CD4-positive, alpha-beta T cell treated with Interferon gamma for 1 hour (primary cell): ENCODE results near the gene TSC22D3.
"Not testable (repeated sequence)": the region's sequence is repeated elsewhere in the genome, so short reads cannot be mapped to it uniquely, and the experiment has no call there.

Source experiments
- DNase-seq: peaks from one replicate; pipeline ENCODE4 v3.0.0-alpha.2; 2020

TSC22D3 gene

GRCh38 chrX:107677909-107678308, 97.7 kb downstream of the TSC22D3 start:
- no peak for DNase-seq

- DNase-seq, result no peak
Observed at GRCh38 chrX:107677501-107677901, 98.1 kb downstream of the TSC22D3 start.

- DNase-seq, result peak; percentile 62
Observed at GRCh38 chrX:107676559-107677378, 98.8 kb downstream of the TSC22D3 start.

GRCh38 chrX:107675823-107676555, 99.6 kb downstream of the TSC22D3 start:
- DNase-seq, result peak; percentile 31

- DNase-seq, result no peak
Observed at GRCh38 chrX:107675365-107675654, 100.3 kb downstream of the TSC22D3 start.

DNA sequence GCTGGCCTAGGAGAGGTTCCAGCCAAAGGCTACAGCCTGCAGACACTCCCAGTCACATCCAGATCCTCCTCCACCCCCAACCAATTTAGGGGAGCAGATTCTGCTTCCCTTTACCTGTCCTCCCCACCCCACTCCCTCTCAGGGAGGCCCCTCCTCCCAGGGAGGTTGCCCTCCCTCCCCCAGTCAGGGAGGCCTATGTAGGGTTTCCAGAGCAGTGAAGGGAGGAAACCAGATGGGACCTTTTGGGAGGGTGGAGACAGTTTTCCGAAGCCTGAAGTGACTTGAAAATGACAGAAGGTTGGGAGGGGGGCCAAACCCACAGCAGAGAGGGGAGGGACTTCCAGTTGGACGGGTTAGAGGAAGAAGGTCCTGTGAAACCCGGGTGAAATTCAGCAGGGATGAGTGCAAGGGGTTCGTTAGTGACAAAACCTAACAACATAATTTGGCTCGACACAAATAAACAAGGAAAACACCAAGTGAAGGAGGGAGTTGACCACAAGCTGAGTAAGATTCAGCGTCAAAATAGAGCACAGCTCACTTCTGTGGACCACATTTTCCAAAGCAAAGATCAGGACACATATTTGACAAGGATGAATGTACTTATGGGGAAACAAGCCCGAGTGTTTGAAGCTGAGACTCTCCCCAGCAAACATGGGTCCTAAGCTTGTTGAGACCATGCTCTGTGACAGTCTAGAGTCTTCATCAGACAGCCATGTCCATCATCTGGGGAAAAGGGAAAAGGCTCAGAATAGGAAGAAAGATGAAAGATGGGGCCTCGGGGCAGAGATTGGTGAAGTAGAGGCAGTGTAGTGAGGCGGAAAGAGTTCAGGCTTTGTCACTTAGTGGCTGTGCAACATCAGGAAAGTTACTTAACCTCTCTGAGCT, 100.9 kb downstream of the TSC22D3 start:
- peak; percentile 77 for DNase-seq

DNA sequence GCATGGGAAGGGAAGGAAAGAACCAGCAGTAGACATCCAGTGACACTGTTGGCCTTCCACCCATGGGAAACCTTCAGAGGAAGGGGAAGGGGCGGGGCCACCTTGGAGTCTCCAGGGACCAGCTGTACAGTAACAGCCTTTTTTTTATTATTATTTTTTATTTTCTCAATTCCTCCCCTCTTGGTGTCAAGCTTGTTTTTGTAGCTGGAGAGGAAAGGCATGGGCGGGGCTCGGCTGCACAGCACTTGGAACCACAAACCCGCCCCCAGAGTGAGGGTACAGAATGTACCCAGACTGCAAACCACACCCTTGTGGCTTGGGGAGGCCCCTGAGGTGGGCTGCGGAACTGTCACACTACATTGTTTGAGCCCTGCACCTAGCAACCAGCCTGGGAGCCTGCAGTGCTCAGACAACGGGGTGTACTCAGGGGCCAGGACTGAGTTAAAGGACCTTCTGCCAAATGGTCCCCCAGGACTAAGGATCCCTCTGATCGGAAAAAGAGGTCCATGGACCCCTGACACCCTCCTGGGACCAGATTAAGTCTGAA, 101.6 kb downstream of the TSC22D3 start:
- peak; percentile 98 for DNase-seq

- no peak for DNase-seq
Observed at GRCh38 chrX:107673431-107673830, 102.2 kb downstream of the TSC22D3 start.

DNA sequence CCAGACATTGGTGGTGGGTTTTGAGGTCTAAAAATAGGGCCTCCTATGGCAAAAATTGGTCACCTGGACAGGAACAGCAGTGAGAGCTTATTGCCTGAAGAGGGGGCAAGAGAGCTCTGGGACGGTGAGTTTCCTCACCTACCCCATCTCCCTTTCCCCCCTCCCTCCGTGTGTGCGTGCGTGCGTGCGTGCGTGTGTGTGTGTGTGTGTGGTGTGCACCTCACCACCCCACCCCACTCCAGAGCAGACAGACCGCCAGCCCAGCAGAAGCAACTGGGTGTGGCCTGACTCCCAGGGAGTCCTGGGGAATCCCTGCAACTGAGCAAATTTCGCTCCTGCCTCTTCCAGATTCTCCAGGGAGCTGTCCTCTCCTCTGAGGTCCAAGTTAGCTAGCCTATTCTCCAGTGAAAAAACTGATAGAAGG, 102.6 kb downstream of the TSC22D3 start:
- DNase-seq, result peak; percentile 93

- DNase-seq, result not testable (repeated sequence)
Observed at GRCh38 chrX:107671256-107671655, 104.3 kb downstream of the TSC22D3 start.

DNA sequence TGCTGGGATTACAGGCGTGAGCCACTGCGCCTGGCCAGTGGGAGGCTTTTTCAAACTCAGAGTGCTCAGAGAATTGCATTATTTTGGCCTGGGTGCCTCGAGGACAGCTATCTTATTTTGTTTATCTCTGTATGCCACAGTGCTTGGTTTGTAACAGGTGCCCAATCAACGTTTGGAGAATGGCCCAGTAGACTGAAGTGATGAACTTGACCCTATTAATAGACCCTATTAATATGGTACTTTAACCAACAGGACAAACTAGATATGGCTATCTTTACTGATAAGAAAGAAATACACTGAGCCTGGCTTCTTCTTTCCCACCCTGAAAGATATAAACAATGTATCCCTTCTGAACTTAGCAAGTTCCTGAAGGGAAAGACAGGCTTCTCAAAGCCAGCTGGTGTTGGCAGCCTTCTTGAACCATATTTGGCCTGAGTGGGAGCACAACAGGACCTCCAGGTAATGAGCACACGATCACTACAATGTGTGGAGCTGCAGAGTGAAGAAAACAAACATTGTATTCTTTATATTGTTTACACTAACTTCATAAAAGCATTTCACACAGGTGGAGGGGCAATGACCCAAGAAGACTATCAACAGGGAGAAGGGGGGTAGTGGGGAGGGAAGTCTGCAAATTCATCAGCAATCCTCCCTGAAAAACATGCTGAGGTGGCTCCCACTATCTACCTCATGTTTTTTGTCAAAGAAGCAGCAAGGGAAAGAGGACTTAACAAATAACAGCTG, 105.5 kb downstream of the TSC22D3 start:
- DNase-seq, result no peak

DNA sequence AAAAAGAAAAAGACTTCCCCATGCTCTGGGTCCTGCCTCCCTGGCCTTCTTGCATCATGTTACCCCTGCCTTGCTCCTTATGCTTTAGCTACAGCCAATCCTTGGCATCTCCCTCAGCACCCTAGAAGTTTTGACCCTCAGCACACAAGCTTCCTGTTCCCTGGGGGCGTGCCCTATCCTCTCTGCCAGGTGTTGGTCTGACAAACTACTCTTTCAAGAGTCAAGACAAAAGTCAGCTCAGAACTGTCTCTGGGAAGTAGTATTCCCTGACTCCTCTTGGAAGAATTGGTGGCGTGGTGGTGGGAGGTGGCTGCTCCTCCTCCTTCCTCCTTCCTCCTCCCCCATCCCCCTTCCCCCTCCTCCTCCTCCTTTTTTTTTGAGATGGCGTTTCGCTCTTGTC, 106.3 kb downstream of the TSC22D3 start:
- no peak for DNase-seq

GRCh38 chrX:107668710-107669109, 106.9 kb downstream of the TSC22D3 start:
- DNase-seq, result not testable (repeated sequence)

- no peak for DNase-seq
Observed at GRCh38 chrX:107667426-107667825, 108.2 kb downstream of the TSC22D3 start.

DNA sequence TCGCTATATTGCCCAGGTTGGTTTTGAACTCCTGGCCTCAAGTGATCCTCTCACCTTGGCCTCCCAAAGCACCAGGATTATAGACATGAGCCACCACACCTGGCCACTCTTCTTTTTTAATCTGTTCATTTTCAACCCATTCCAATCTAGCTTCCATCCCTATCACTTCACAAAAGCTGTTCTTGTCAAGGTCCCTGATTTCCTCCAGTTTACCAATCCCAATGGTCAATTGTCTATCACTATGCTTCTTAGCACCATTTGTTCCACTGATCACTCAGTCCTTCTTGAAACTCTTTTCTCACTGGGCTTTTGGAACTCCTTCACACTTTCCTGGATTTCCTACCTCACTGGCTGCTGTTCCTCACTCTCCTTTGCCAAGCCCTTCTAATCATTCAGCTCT, 108.7 kb downstream of the TSC22D3 start:
- no peak for DNase-seq
